ENCODE data around the gene KCNQ1.

The KCNQ1 gene

GRCh38 chr11:2867722-2868505, 423.1 kb downstream of the KCNQ1 start:
- H3K4me3 ChIP-seq (ENCODE audit: low read depth, low read length) = peak overlapping the region; percentile 22; the same call in 1 of the 2 replicates
- no peak overlapping the region for H3K9ac ChIP-seq (ENCODE audit: low read depth, low read length)
- H3K4me1 ChIP-seq (ENCODE audit: control insufficient read depth, insufficient read depth, low read length) = peaks cover 34% of the 10 kb centered on the region
- H3K27ac ChIP-seq (ENCODE audit: low read depth, low read length) = no peak overlapping the region
- no peaks in the 10 kb centered on the region for H3K36me3 ChIP-seq (ENCODE audit: control insufficient read depth, insufficient read depth, low read length)
- peaks cover 89% of the 10 kb centered on the region for H3K27me3 ChIP-seq (ENCODE audit: control insufficient read depth, insufficient read depth, low read length)
- H3K9me3 ChIP-seq (ENCODE audit: control insufficient read depth, insufficient read depth, low read length) = no peaks in the 10 kb centered on the region

- no peak overlapping the region for H3K27ac ChIP-seq (ENCODE audit: low read depth, low read length)
- no peaks in the 10 kb centered on the region for H3K9me3 ChIP-seq (ENCODE audit: control insufficient read depth, insufficient read depth, low read length)
- no peak overlapping the region for H3K9ac ChIP-seq (ENCODE audit: low read depth, low read length)
- H3K4me3 ChIP-seq (ENCODE audit: low read depth, low read length) = no peak overlapping the region; the same call in 1 of the 2 replicates
- peaks cover 85% of the 10 kb centered on the region for H3K27me3 ChIP-seq (ENCODE audit: control insufficient read depth, insufficient read depth, low read length)
- H3K4me1 ChIP-seq (ENCODE audit: control insufficient read depth, insufficient read depth, low read length) = peaks cover 28% of the 10 kb centered on the region
- H3K36me3 ChIP-seq (ENCODE audit: control insufficient read depth, insufficient read depth, low read length) = no peaks in the 10 kb centered on the region
Measured at GRCh38 chr11:2868506-2869133, 423.8 kb downstream of the KCNQ1 start.

- H3K9me3 ChIP-seq (ENCODE audit: control insufficient read depth, insufficient read depth, low read length) = no peaks in the 10 kb centered on the region
- H3K9ac ChIP-seq (ENCODE audit: low read depth, low read length) = no peak overlapping the region
- H3K4me1 ChIP-seq (ENCODE audit: control insufficient read depth, insufficient read depth, low read length) = peaks cover 28% of the 10 kb centered on the region
- peaks cover 85% of the 10 kb centered on the region for H3K27me3 ChIP-seq (ENCODE audit: control insufficient read depth, insufficient read depth, low read length)
- peak overlapping the region; percentile 35; the same call in 1 of the 2 replicates for H3K4me3 ChIP-seq (ENCODE audit: low read depth, low read length)
- H3K27ac ChIP-seq (ENCODE audit: low read depth, low read length) = no peak overlapping the region
- no peaks in the 10 kb centered on the region for H3K36me3 ChIP-seq (ENCODE audit: control insufficient read depth, insufficient read depth, low read length)
Measured at GRCh38 chr11:2869134-2869526, 424.3 kb downstream of the KCNQ1 start.

GRCh38 chr11:2869561-2870427, 425.0 kb downstream of the KCNQ1 start:
- Histone ChIP-seq H3K27me3 (ENCODE audit: control insufficient read depth, insufficient read depth, low read length) (peaks cover 85% of the 10 kb centered on the region), H3K9me3 (ENCODE audit: control insufficient read depth, insufficient read depth, low read length) (no peaks in the 10 kb centered on the region), H3K4me1 (ENCODE audit: control insufficient read depth, insufficient read depth, low read length) (peaks cover 28% of the 10 kb centered on the region), H3K9ac (ENCODE audit: low read depth, low read length) (no peak overlapping the region), H3K4me3 (ENCODE audit: low read depth, low read length) (peak overlapping the region; percentile 35; the same call in 1 of the 2 replicates), H3K36me3 (ENCODE audit: control insufficient read depth, insufficient read depth, low read length) (no peaks in the 10 kb centered on the region), H3K27ac (ENCODE audit: low read depth, low read length) (no peak overlapping the region)

- Histone ChIP-seq H3K4me1 (ENCODE audit: control insufficient read depth, insufficient read depth, low read length) (peaks cover 28% of the 10 kb centered on the region), H3K27me3 (ENCODE audit: control insufficient read depth, insufficient read depth, low read length) (peaks cover 84% of the 10 kb centered on the region), H3K4me3 (ENCODE audit: low read depth, low read length) (no peak overlapping the region), H3K36me3 (ENCODE audit: control insufficient read depth, insufficient read depth, low read length) (no peaks in the 10 kb centered on the region), H3K9ac (ENCODE audit: low read depth, low read length) (no peak overlapping the region), H3K27ac (ENCODE audit: low read depth, low read length) (no peak overlapping the region), H3K9me3 (ENCODE audit: control insufficient read depth, insufficient read depth, low read length) (no peaks in the 10 kb centered on the region)
Measured at GRCh38 chr11:2870460-2870859, 425.7 kb downstream of the KCNQ1 start.

GRCh38 chr11:2870969-2871680, 426.3 kb downstream of the KCNQ1 start:
- Histone ChIP-seq H3K9ac (ENCODE audit: low read depth, low read length) (no peak overlapping the region), H3K27ac (ENCODE audit: low read depth, low read length) (no peak overlapping the region), H3K4me1 (ENCODE audit: control insufficient read depth, insufficient read depth, low read length) (peaks cover 28% of the 10 kb centered on the region), H3K27me3 (ENCODE audit: control insufficient read depth, insufficient read depth, low read length) (peaks cover 78% of the 10 kb centered on the region), H3K36me3 (ENCODE audit: control insufficient read depth, insufficient read depth, low read length) (no peaks in the 10 kb centered on the region), H3K9me3 (ENCODE audit: control insufficient read depth, insufficient read depth, low read length) (no peaks in the 10 kb centered on the region), H3K4me3 (ENCODE audit: low read depth, low read length) (no peak overlapping the region)

DNA sequence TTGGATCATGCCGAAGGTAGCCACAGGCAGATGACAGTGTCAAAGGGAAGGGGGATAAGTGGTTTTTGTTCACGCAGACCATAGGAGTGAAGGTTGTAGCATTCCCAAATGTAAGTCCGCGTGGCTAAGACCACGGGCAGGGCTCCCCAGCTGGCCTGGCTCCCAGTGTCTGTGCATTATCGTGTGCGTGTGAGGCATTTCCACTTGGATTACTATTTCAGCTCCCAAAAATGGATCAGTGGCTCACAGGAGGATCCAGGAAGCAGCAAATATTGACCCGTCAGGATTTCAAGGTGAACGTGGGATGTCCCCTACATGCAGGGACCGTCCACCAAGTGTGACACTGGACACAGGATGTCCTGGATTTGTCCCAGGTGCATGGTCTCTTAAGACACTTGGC, 430.2 kb downstream of the KCNQ1 start:
- Histone ChIP-seq H3K4me1 (ENCODE audit: control insufficient read depth, insufficient read depth, low read length) (peaks cover 9% of the 10 kb centered on the region; the same call in 1 of the 2 replicates), H3K4me3 (ENCODE audit: low read depth, low read length) (no peak overlapping the region), H3K27me3 (ENCODE audit: control insufficient read depth, insufficient read depth, low read length) (peaks cover 55% of the 10 kb centered on the region), H3K36me3 (ENCODE audit: control insufficient read depth, insufficient read depth, low read length) (no peaks in the 10 kb centered on the region), H3K9ac (ENCODE audit: low read depth, low read length) (no peak overlapping the region), H3K27ac (ENCODE audit: low read depth, low read length) (no peak overlapping the region), H3K9me3 (ENCODE audit: control insufficient read depth, insufficient read depth, low read length) (no peaks in the 10 kb centered on the region)

DNA sequence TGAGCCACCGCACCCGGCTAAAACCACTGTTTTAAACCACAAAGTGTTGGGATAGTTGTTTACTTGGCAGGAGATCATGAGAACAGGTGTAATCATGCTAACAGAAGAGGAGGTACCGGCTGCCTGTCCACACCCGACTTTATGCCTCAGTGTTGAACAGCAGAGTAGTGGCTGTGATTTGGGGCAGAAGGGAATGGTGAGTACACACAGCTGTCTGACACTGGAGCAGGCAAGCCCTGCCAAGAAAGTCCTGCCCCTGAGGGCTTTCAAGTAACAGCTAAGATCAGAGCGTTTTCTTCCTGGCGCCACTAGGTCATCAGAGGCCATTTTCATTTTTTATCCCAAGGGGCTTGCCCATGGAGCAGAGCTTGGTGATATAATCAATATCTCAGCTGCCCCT, 432.7 kb downstream of the KCNQ1 start:
- no peaks in the 10 kb centered on the region for H3K36me3 ChIP-seq (ENCODE audit: control insufficient read depth, insufficient read depth, low read length)
- no peaks in the 10 kb centered on the region for H3K9me3 ChIP-seq (ENCODE audit: control insufficient read depth, insufficient read depth, low read length)
- peaks cover 59% of the 10 kb centered on the region for H3K27me3 ChIP-seq (ENCODE audit: control insufficient read depth, insufficient read depth, low read length)
- H3K9ac ChIP-seq (ENCODE audit: low read depth, low read length) = no peak overlapping the region
- 0 out of 2 replicates have a peak, but pooled peaks cover 2% of the 10 kb centered on the region for H3K4me1 ChIP-seq (ENCODE audit: control insufficient read depth, insufficient read depth, low read length)
- H3K27ac ChIP-seq (ENCODE audit: low read depth, low read length) = no peak overlapping the region
- H3K4me3 ChIP-seq (ENCODE audit: low read depth, low read length) = no peak overlapping the region

DNA sequence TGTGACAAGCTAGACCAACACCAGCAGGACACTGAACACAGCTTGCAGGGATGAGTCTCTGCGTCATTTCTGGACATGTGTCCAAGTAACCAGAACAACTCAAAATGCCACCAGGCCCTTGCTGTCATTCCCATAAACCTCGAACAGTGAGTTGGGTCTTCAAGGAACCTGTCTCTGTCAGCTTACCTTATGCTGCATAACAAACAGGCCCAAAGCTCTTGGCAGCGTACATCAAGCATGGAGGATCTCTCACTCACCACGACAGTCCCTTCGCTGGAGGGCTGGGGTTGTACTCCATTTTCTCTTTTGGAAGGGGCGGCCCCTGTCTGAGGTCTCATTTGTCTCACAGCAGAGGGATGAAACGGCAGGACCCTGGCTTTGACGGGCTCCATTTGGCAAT, 434.0 kb downstream of the KCNQ1 start:
- no peak overlapping the region for H3K9ac ChIP-seq (ENCODE audit: low read depth, low read length)
- no peak overlapping the region for H3K27ac ChIP-seq (ENCODE audit: low read depth, low read length)
- H3K27me3 ChIP-seq (ENCODE audit: control insufficient read depth, insufficient read depth, low read length) = peaks cover 69% of the 10 kb centered on the region
- no peaks in the 10 kb centered on the region for H3K36me3 ChIP-seq (ENCODE audit: control insufficient read depth, insufficient read depth, low read length)
- peaks cover 10% of the 10 kb centered on the region; the same call in 1 of the 2 replicates for H3K4me1 ChIP-seq (ENCODE audit: control insufficient read depth, insufficient read depth, low read length)
- H3K4me3 ChIP-seq (ENCODE audit: low read depth, low read length) = no peak overlapping the region
- H3K9me3 ChIP-seq (ENCODE audit: control insufficient read depth, insufficient read depth, low read length) = no peaks in the 10 kb centered on the region

GRCh38 chr11:2880646-2881045, 435.8 kb downstream of the KCNQ1 start:
- peaks cover 13% of the 10 kb centered on the region; the same call in 1 of the 2 replicates for H3K4me1 ChIP-seq (ENCODE audit: control insufficient read depth, insufficient read depth, low read length)
- H3K9ac ChIP-seq (ENCODE audit: low read depth, low read length) = no peak overlapping the region
- H3K9me3 ChIP-seq (ENCODE audit: control insufficient read depth, insufficient read depth, low read length) = no peaks in the 10 kb centered on the region
- no peak overlapping the region for H3K27ac ChIP-seq (ENCODE audit: low read depth, low read length)
- H3K36me3 ChIP-seq (ENCODE audit: control insufficient read depth, insufficient read depth, low read length) = no peaks in the 10 kb centered on the region
- no peak overlapping the region for H3K4me3 ChIP-seq (ENCODE audit: low read depth, low read length)
- H3K27me3 ChIP-seq (ENCODE audit: control insufficient read depth, insufficient read depth, low read length) = peaks cover 62% of the 10 kb centered on the region
